Activated CD4-positive, CD25-positive, alpha-beta regulatory T cell treated with anti-CD3 and anti-CD28 coated beads, Interleukin-2, amount 50 U/mL, for 72 hours (primary cell): ENCODE data around the gene VPS11.
A peak's percentile ranks its signal among the peaks of the same experiment; 100 is the strongest.
"Not testable (repeated sequence)": the region's sequence is repeated elsewhere in the genome, so short reads cannot be mapped to it uniquely, and the experiment has no call there.

Experiments
- DNase-seq: peaks from one replicate; pipeline ENCODE4 v3.0.0; 2021

The VPS11 gene

GRCh38 chr11:119084663-119085436, 17.2 kb downstream of the VPS11 start, which contains the start of gene HMBS:
Gene HMBS (plus strand): TSS chr11:119084881. CDS start chr11:119085034, 153 bp downstream.
- peak; percentile 89 for DNase-seq

GRCh38 chr11:119085437-119085847, 17.8 kb downstream of the VPS11 start:
- DNase-seq = no peak

GRCh38 chr11:119087123-119087522, 19.5 kb downstream of the VPS11 start:
- DNase-seq = no peak

GRCh38 chr11:119087747-119088241, 20.2 kb downstream of the VPS11 start:
- DNase-seq = no peak

- DNase-seq = no peak
These were observed 20.8 kb downstream of the VPS11 start for GRCh38 chr11:119088406-119088805.

GRCh38 chr11:119089319-119089718, 21.7 kb downstream of the VPS11 start:
- DNase-seq = no peak

- DNase-seq = no peak
These were observed 23.6 kb downstream of the VPS11 start for GRCh38 chr11:119091178-119091577.

- DNase-seq = no peak
These were observed 24.6 kb downstream of the VPS11 start for GRCh38 chr11:119091966-119092879.

- no peak for DNase-seq
These were observed 25.5 kb downstream of the VPS11 start for GRCh38 chr11:119092880-119093842.

GRCh38 chr11:119093942-119094815, 26.6 kb downstream of the VPS11 start:
- DNase-seq = no peak

GRCh38 chr11:119094816-119095065, 27.1 kb downstream of the VPS11 start:
- DNase-seq = peak; percentile 72

GRCh38 chr11:119095066-119095880, 27.7 kb downstream of the VPS11 start:
- DNase-seq = peak; percentile 99

- DNase-seq = no peak
These were observed 32.1 kb downstream of the VPS11 start for GRCh38 chr11:119099711-119100110.

GRCh38 chr11:119100246-119100970, 32.8 kb downstream of the VPS11 start:
- no peak for DNase-seq

GRCh38 chr11:119100994-119101758, 33.6 kb downstream of the VPS11 start:
- DNase-seq = no peak

- DNase-seq = peak; percentile 80
These were observed 34.3 kb downstream of the VPS11 start, which contains the start of gene DPAGT1 for GRCh38 chr11:119101759-119102423. Gene DPAGT1 (minus strand): TSS chr11:119101853. CDS start chr11:119101655, 198 bp downstream.

GRCh38 chr11:119103161-119103664, 35.6 kb downstream of the VPS11 start:
- DNase-seq = not testable (repeated sequence)

GRCh38 chr11:119103793-119104192, 36.2 kb downstream of the VPS11 start:
- no peak for DNase-seq
